ENCODE data around the gene CALML6. TPM values are rescaled to one million over a fixed set of nuclear protein-coding genes. Genes with fewer than 3 reads are reported as not detected.

CALML6 gene
- total and polyA plus RNA-seq, 10 of the 15 experiments (the other 5 are each of a cell fraction or from before 2014, with no cell fraction given): 0.07 to 1.3 (median 0.21) TPM; not detected in 5

DNA sequence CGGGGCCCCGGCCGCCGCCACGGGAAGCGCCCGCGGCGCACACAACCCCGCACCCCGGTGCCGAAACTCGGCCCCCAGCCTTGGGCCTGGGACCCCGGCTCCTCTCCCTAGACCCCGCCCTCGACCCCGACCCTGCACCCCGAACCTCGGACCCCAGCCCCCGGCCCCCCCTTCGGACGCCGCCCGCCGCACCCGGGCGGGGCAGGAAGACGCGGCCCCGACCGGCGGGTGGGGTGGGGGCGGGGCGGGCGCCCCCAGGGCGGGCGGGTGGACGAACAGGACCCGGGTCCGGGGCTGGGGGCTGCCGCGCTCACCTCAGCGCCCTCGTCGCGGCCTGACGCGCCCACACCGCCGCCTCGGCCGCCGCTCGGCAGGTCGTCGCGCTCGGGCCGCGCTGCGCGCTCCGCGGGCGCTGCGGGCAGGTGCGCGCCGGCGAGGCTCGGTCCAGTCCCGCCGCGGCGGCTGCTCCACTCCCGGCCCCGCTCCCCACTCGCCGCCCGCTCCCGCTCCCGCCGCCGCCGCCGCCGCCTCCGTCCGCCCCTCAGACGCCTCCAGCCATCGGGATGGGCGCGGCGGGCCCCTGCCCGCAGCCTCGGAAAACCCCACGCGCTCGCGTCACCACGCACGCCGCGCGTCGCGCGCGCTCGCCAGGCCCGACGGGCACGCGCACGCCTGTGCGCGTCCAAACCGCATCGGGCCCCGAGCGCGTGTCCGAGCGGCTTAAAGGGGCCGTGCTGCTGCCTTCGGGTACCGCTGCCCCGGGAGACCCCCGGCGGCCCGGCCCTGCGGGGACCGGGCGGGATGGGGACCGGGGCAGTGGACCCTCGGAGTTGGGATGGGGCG, 24.3 kb upstream of the CALML6 start, which contains the start of gene GNB1 (continued):
- TF ChIP-seq ZBTB33 (IDR thresholded peaks at IDR 0.05) (no peak), ATF7 (IDR thresholded peaks at IDR 0.05; ENCODE audit: low read depth) (no peak), DPF2 (IDR thresholded peaks at IDR 0.05) (peak; percentile 50; the same call in 1 of the 2 replicates), USF1 (IDR thresholded peaks at IDR 0.05; ENCODE audit: borderline replicate concordance, extremely low read length, insufficient read depth, low read depth, low read length) (no peak), GABPA (IDR thresholded peaks at IDR 0.05; ENCODE audit: low read depth) (no peak), YY1 (IDR thresholded peaks at IDR 0.05; ENCODE audit: low read depth, low read length) (peak; percentile 81), ZNF274 (IDR thresholded peaks at IDR 0.05; ENCODE audit: insufficient read depth, insufficient read length) (no peak), SMARCA5 (IDR thresholded peaks at IDR 0.05) (peak; percentile 77; the same call in 1 of the 2 replicates), USF2 (IDR thresholded peaks at IDR 0.05; ENCODE audit: borderline replicate concordance, low read depth, low read length) (no peak), BMI1 (IDR thresholded peaks at IDR 0.05; ENCODE audit: borderline replicate concordance) (no peak), MYC (IDR thresholded peaks at IDR 0.05; ENCODE audit: insufficient read depth, insufficient read length, insufficient replicate concordance, low read length, severe bottlenecking) (no peak), SUZ12 (IDR thresholded peaks at IDR 0.05; ENCODE audit: unreplicated experiment) (no peak), CHD1 (IDR thresholded peaks at IDR 0.05; ENCODE audit: low read depth, low read length) (no peak), SRF (IDR thresholded peaks at IDR 0.05; ENCODE audit: low read depth in 2 of 2, low read length in 2 of 2) (no peak), SMAD5 (IDR thresholded peaks at IDR 0.05; ENCODE audit: low read depth) (no peak), SIX5 (IDR thresholded peaks at IDR 0.05; ENCODE audit: low read depth, low read length, severe bottlenecking) (no peak), SPI1 (IDR thresholded peaks at IDR 0.05; ENCODE audit: borderline replicate concordance, insufficient read depth, low read depth, low read length) (no peak), NBN (IDR thresholded peaks at IDR 0.05) (no peak), GATAD2B (conservative IDR thresholded peaks at IDR 0.05; ENCODE audit: low read depth) (peak; percentile 58), SIN3A (IDR thresholded peaks at IDR 0.05; ENCODE audit: low read depth, low read length) (peak; percentile 25; the same call in 1 of the 2 replicates), ATF3 (IDR thresholded peaks at IDR 0.05; ENCODE audit: borderline replicate concordance, extremely low read depth, low read depth, low read length) (no peak)
- TF ChIP-seq, protein P1, sequence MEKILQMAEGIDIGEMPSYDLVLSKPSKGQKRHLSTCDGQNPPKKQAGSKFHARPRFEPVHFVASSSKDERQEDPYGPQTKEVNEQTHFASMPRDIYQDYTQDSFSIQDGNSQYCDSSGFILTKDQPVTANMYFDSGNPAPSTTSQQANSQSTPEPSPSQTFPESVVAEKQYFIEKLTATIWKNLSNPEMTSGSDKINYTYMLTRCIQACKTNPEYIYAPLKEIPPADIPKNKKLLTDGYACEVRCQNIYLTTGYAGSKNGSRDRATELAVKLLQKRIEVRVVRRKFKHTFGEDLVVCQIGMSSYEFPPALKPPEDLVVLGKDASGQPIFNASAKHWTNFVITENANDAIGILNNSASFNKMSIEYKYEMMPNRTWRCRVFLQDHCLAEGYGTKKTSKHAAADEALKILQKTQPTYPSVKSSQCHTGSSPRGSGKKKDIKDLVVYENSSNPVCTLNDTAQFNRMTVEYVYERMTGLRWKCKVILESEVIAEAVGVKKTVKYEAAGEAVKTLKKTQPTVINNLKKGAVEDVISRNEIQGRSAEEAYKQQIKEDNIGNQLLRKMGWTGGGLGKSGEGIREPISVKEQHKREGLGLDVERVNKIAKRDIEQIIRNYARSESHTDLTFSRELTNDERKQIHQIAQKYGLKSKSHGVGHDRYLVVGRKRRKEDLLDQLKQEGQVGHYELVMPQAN (conservative IDR thresholded peaks at IDR 0.05): 0 out of 2 replicates have a peak, but pooled peaks have one; percentile 33
- TF ChIP-seq, protein P2, sequence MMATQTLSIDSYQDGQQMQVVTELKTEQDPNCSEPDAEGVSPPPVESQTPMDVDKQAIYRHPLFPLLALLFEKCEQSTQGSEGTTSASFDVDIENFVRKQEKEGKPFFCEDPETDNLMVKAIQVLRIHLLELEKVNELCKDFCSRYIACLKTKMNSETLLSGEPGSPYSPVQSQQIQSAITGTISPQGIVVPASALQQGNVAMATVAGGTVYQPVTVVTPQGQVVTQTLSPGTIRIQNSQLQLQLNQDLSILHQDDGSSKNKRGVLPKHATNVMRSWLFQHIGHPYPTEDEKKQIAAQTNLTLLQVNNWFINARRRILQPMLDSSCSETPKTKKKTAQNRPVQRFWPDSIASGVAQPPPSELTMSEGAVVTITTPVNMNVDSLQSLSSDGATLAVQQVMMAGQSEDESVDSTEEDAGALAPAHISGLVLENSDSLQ (IDR thresholded peaks at IDR 0.05): no peak

All from GM12878 (cell line).